ENCODE data around the gene ZNF366. TPM values are rescaled to one million over a fixed set of nuclear protein-coding genes. Genes with fewer than 3 reads are reported as not detected.
A peak's percentile ranks its signal among the peaks of the same experiment; 100 is the strongest.

ZNF366 gene
- total RNA-seq, 1 donor from 2014 or later: 3.9 TPM

- peak; percentile 44 for DNase-seq
Measured at GRCh38 chr5:72402959-72403628, 104.1 kb downstream of the ZNF366 start.

- DNase-seq: no peak
Measured at GRCh38 chr5:72402381-72402890, 104.8 kb downstream of the ZNF366 start.

- DNase-seq: no peak
Measured at GRCh38 chr5:72400950-72401349, 106.3 kb downstream of the ZNF366 start.

DNA sequence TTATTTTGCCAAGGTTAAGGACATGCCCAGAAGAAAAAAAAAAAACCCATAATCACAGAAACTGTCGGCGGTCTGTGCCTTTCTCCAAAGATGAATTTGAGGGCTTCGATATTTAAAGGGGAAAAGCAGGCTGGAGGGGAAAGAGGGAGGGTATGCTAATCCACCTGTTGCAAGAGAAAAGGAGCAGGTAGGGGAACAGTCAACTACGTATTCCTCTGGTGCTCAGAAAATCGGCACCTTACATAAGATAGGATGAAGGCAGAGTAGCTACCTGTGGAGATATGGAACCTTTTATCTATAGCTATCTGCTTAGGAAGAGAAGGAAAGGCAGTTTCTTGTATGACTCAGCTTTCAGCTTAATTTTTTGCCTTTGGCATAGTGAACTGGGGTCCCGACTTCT is 109.4 kb downstream of the ZNF366 start:
- no peak for DNase-seq

GRCh38 chr5:72394688-72395087 is 112.5 kb downstream of the ZNF366 start:
- DNase-seq: no peak

GRCh38 chr5:72393052-72393451 is 114.2 kb downstream of the ZNF366 start:
- DNase-seq: no peak

Other genes with a start within 250 kb of the ZNF366 start
- 59.3 TPM for gene MRPS27, start 187.2 kb downstream of the ZNF366 start, total RNA-seq
- 13.2 TPM for gene PTCD2, start 187.0 kb downstream of the ZNF366 start, total RNA-seq